Endometrium (tissue), 2 donors: ENCODE data around the gene SNX5.

Experiments used
- FAIRE-seq: peaks from 2 replicates; lab custom pipeline; 2012; peaks lifted over from hg19 to GRCh38; lab: Jason Lieb, UNC
- donor health status: control.
- donor health status: control.

Gene SNX5

DNA sequence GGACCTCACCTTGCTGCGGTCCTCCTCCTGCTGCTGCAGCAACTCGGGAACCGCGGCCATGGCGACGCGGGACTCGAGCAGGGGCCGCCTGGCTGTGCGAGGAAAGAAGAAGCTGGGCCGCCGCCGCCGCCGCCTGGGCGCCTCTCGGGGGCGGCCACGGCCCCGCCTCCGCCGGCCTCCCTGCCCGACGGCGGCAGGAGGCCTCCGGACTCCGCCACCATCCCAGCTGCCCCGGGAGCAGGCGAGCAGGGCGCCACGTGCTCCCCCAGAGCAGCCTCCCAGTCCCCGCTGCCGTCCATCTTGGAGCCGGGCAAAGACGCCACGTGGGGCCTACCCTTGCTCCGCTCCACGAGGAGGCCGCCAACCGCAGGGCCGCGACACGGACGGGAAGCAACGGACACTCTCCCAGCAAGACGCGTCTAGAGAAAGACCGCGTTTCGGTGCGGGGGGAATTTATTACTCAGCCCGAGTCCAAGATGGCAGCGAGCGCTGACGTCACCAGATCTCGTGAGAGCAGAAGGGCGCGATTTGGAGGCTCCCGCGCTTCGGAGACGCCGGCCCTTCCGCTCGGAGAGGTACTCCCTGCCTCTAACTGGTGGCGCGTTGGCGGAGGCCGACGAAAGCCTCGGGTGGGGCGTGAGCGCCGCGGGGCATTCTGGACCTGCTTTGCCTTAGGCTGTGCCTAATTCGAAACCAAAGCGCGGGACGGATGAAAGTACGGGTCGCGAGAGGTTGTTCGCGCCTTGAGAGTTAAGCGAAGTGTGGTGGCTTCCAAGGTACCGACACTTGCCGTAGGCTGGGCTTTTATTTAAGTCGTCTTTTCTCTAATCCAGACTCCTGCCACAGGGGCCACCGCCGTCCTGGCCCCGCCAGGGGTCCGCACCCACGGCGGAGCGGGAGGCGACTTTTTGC, at the start of gene SNX5, which contains the start of gene MGME1:
SNX5 (minus strand) TSS at position 429 of the 912 bp plus-strand sequence; CDS start at position 60, 369 bp downstream.
MGME1 (plus strand) TSS at position 653 of the 912 bp plus-strand sequence. CDS start 842 bp downstream, outside the sequence.
- peak; percentile 91 for FAIRE-seq

DNA sequence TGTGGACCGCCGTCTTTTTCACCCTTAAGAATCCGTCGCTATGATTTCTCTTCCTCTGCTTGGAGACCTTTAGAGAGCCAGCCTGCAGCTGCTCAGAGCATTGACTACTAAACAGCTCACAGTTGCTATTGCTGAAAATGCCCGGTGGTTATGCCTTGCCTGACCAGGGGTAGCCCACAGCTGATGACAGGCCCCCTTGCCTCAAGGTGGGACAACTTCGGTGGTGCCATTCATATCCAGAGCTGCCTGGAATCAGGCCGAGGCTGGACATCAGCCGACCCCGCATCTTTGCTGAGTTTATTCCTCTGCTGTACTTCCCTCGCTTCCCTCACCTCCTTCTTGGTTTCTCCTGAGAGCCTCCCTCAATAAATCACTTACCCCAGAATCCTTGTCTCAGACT, 49.5 kb upstream of the SNX5 start:
- no peak for FAIRE-seq

DNA sequence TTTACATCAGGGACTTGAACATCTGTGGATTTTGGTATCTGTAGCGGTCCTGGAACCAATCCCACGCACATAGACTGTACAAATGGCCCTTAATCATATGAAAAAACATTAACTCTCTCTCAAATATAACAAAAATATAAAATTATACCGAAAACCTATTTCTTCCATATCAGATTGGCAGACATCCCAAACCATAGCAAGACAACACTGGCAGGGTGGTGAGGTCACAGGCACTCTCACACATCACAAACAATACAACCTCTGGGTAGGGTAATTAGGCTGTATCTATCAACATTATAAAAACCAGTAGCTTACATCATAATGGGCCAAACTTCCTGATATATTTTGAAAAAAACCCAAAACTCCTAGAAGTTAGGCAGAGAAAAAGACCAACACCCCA, 48.2 kb upstream of the SNX5 start:
- FAIRE-seq = no peak

DNA sequence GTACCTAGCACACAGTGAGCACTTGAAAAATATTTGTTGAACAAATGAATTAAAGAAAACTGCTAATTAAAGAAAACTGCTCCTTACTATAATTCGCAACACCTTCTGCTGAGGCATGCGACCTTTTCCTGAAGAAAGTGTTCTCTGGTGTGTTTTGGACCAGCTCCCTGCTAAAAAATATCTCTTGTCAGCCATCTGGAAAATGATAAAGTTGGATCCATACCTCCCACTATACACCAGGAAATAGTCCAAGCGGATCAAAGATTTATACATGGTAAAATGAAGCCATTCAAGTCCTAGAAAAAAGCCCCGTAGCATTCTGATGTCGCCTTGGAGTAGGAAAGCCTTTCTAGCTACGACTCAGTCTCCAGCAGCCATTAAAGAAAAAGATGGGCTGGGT, 45.8 kb upstream of the SNX5 start:
- FAIRE-seq = no peak

DNA sequence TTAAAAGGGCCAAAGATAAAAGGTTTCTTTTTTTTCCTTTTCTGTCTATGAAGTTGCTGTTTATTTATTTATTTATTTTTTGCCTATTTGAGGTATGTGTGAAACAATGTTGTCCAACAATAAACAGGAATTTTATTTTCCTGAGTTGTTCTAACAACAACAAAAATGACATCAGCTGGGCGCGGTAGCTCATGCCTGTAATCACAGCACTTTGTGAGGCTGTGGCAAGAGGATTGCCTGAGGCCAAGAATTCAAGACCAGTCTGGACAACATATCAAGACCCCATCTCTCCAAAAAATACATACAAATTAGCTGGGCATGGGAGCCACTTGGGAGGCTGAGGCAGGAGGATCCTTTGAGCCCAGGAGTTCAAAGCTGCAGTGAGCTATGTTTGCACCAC, 44.3 kb upstream of the SNX5 start:
- no peak for FAIRE-seq

DNA sequence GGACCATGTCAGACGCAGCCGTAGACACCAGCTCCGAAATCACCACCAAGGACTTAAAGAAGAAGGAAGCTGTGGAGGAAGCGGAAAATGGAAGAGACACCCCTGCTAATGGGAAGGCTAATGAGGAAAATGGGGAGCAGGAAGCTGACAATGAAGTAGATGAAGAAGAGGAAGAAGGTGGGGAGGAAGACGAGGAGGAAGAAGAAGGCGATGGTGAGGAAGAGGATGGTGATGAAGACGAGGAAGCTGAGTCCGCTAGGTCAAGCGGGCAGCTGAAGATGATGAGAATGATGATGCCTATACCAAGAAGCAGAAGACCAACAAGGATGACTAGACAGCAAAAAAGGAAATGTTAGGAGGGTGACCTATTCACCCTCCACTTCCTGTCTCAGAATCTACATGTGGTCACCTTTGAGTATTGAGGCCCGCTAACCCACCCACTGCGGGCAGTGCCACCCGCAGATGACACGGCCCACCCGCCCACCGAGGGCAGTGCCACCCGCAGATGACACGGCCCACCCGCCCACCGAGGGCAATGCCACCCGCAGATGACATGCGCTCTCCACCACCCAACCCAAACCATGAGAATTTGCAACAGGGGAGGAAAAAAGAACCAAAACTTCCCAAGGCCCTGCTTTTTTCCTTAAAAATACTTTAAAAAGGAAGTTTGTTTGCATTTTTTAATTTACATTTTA, 43.5 kb upstream of the SNX5 start:
- no peak for FAIRE-seq

DNA sequence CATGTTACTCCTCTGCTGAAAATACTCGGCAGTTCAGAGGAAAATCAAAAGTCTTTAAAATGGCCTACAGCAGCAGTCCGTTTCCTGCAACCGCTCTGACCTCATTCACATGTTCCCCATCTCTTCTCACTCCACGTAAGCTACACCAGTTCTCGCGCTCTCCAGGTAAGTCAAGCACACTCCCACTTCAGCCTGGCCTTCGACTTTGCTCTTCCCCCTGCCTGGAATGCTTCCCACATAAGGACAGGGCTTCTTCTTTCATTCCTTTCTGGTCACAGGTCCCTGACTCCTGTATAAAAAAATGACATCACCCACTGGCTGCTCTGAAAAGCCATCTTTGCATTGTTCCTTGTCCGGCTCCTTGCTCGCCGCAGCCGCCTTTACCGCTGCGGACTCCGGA, 42.9 kb upstream of the SNX5 start:
- FAIRE-seq = no peak

DNA sequence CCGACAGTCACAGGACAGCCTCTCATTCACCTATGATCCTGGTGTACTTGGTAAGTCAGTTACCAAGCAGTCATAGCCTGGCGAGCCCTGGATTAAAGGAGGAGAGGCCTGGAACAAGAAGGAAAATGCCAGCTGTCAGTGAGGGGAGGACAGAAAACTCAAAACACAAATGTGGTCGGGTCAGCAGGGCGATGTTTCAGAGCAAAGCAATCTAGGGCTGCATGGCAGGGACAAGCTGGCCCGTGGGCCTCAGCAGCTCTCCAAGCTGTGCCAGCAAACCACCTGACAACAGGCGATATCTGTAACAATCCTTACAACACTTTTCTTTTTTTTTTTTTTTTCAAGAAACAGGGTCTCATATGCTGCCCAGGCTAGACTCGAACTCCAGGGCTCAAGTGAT, 40.5 kb upstream of the SNX5 start:
- FAIRE-seq = no peak

DNA sequence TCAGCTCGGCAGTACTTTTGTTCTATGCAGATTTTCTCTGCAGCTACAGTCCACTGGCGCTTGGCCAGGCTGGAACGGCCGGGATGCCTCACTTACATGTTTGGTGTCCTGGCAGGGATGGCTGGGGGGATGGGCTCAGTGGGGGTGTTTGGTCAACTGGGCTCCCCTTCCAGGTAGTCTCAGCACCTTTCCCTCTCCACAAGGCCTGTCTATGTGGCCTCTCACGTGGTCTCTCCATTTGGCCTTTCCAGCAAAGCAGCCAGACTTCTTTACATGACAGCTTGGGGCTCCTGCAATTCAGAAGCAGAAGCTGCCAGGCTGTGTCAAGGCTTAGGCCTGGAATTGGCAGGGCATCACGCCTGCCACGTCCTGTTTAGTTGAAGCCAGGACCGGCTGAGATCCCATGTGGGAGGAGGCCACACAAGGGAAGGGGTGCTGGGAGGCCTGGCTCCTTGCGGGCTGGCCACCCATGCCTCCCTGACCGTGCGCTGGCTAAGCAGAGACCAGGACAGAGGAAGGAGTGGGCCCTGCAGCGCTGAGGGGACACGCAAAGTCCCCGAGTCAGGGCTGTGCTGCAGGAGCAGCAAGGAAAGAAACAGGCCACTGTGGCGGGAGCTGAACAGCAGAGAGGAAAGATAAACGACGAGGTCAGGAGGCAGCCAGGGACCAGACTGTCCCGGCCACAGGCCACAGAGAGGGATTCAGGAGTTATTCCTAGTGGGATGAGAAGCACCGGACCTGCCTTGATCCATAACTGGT, 39.1 kb upstream of the SNX5 start:
- no peak for FAIRE-seq

DNA sequence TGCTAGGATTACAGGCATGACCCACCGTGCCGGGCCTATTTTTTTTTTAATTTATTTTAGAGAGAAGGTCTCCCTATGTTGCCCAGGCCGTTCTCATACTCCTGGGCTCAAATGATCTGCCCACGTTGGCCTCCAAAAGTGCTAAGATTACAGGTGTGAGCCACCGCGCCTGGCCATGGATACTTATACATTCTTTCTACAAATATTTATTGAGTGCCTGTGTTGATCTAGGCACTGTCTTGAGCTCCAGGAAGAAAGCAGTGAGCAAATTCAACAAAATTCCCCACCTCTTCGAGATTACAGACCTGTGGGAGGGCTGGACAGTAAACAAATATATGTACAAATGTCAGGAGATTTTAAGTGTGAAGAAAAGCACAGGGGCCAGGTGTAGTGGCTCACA, 38.1 kb upstream of the SNX5 start:
- FAIRE-seq = no peak

DNA sequence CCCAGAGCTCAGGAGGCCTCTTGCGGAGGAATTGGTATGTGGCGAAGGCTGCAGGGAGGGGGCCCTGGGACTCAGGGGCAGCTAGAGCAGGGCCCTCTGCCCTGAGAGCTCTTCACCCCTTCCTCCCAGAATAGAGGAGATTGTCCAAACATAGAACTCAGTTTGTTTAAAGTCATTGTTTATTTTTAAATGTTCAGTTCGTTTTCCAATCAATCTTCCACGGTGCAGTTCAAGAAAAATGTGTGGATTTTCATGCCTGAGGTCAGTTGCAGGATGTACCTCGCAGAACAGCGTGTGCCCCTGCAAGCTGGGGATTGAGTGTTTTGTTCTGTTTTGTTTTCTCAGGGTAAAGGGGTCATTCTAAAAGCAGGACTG, 37.4 kb upstream of the SNX5 start:
- FAIRE-seq = no peak

DNA sequence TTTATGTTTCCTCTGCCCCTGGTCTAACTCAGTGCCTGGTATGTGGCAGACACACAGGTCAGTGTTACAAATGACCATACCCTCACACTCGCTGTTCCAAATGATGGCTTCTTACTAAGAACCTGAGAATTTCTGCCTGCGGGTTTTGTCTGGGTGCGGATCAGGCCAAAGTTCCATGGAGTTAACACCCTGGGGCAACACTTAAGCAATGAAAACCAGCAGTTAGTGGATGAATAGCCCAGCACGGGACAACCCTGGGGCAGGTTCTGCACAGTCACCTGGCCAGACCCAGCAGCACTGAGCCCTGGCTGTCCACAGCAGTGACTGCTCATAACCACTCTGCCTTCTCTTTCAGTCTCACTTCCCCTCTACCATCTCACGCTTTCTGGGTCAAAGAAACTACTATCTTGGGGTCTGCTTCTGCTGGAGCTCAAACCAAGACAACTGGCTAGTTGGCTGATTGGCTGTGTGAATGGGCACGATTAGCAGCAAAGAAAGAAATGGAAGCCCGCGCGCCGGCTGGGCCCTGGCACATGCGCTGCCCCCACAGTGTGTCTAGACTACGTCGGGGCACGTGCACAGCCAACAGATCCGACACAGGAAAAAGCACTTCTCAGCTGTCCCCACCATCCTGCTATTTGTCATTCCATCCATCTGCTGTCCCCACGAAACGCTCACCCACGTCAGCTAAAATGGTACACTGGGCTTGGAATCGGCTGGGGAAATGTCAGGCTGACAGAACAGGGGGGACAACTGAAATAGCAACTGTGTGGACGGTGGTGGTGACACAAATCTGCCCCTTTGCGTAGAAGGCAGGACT, 36.8 kb upstream of the SNX5 start:
- no peak for FAIRE-seq

DNA sequence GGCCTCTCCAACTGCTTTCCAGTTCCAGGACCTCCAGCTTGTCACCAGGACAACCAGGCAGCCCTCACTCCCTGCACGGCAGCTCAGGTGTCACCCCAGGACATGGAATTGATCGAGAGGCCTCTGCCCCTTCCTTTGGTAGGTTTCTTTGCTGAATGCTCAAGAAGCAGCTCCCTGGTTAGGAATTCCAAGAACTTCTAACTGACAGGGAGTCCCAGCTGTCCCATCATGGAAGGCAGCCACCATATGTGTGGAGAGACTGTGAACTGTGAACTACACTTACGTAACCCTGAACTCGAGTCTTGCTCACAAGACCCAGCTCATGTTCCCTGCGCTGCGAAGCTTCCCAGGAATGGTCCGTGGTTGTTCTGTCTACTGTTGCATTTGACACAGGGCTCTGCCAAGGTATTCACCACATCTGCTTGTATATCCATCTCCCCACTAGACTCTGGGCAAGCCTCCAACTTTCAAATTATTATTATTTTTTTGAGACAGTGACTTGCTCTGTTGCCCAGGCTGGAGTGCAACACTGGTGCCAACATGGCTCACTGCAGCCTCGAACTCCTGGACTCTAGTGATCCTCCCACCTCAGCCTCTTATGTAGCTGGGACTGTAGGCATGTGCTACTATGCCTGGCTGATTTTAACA, 35.9 kb upstream of the SNX5 start:
- no peak for FAIRE-seq

DNA sequence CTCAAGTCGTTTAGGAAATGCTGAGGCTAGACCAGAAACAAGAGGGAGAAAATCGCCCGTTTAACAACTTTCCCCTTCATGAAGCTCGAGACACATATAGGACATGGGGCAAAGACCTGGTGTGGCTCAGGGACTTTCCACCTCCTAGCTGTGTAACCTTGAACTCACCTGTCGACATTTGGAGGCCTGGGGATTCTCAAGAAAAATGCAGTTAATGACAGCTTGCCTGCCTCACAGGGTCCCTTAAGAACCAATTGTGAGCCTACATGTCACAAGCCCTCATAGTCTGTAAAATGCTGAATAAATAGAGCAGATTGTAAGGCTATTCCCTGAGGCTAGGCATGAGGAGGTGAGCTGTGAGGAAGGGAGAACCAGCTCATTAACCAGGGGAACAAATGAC, 35.3 kb upstream of the SNX5 start:
- FAIRE-seq = no peak

DNA sequence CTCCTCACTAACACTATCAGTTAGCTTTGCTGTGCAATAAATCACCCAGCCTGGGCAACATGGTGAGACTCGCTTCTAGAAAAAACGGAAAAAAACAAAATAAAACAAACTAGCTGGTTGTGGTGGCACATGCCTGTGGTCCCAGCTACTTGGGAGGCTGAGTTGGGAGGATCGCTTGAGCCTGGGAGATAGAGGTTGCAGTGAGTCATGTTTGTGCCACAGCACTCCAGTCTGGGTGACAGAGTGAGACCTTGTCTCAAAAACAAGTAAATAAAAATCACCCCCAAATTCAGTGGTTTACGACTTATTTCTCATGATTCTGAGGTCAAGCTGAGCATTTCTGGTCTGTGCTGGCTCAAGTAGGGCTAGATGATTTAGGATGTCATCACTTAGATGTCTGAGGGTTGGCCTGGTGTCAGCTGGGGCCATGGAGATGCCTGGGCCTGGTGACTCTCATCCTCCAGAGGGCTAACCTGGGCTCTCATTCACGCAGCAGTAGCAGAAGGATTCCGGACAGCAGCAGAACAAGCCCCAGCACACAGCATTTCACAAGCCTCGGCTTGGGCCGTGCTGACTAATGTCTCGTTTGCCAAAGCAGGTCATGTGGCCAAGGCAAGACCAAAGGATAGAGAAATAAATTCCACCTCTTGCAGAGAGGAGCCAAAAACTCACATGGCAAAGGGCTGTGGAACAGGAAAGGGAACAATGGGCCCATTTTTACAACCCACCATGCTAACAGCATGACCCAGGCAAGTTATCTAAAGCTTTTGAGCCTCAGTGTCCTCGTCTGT, 32.7 kb upstream of the SNX5 start:
- no peak for FAIRE-seq

DNA sequence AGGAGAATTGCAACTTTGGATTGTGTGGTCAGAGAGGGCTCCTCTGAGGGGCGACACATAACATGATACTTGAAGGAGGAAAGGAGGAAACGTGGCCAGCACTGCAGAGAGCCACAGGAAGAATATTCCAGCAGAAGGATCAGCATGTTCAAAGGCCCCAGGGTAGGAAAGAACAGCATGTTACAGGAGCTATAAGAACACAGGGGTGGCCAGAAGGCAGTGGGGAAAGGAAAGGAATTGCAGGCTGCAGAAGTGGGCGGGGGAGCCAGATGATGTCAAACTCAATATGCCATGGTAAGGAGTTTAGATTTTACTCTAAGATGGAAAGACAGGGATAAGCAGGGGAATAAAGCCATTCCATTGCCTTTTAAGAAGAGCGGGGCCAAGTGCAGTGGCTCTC, 31.0 kb upstream of the SNX5 start:
- FAIRE-seq = no peak

DNA sequence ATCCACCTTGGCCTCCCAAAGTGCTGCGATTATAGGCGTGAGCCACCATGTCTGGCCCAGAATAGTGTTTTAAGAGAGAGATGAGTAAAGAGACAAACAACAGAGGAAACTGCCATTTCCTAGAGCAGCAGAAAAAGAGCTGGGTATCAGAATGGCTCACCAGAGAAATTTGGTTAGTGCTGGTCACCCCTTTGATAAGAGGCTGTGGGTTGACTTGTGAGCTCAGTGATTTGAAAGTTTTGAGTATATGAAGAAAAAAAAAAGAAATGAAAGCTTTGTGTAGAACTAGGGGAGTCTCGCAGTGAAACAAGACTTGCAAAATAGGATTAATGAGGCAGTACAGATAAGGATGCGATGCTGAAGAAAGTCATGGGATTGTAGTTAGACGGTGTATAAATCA, 29.9 kb upstream of the SNX5 start:
- no peak for FAIRE-seq

DNA sequence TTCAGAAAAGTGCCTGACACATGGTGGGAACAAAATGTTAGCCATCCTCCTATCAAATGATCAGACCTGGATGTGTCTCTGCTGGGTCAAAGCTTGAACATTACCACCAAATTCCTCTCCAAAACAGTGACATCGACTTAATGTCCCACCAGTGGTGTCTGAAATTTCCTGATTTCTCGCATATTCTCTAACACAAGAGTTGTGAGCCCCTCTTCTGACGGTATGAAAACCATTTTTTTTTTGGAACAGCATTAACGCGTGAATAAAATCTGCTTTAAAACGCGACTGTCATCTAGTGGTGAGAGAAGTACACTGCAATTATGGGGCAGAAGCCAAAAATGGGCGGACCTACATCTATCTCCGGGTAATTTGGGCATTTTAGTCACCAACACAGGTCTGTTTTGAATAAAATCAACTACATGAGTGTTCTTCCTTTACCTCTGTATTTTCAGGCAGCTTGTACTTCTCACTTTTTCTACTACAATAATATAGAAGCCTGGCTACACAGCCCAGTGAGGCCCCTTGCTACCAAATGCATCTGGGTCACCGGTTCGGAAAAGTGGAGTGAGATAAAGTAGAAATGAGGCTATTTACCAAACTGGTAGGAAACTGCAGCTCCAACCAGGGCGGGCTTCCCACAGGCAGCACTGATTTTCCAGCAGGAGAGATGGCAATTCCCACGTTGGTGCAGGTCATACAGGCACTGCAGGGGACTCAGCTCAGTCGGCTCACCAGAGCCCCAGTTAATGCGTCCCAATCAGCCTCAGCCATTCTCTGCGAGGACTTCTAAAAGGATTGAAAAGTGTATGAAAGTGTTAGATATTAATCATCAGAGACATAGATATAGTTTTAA, 27.6 kb upstream of the SNX5 start:
- peak; percentile 77 for FAIRE-seq

DNA sequence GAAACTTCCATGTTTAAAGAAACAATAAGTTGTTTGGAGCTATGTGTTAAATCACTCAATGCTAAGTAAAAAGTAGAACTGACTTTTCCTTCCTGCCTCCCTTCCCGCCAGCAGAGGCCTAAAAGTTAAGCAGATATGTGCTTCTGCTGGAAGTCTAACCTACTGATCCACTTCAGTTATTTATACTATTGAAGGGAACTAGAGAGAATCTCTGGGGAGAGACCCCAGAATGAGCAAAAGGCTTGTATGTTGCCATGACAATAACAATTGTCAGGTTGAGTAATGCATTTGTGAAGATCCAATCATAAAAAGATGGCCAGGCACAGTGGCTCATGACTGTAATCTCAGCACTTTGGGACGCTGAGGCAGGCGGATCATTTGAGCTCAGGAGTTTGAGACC, 25.0 kb upstream of the SNX5 start:
- FAIRE-seq = no peak
